Effector CD4-positive, alpha-beta T cell (primary cell): ENCODE results near the gene TLE3.

Experiments
- DNase-seq: peaks from one replicate; pipeline ENCODE4 v3.0.0-alpha.2; 2020

Gene TLE3

DNA sequence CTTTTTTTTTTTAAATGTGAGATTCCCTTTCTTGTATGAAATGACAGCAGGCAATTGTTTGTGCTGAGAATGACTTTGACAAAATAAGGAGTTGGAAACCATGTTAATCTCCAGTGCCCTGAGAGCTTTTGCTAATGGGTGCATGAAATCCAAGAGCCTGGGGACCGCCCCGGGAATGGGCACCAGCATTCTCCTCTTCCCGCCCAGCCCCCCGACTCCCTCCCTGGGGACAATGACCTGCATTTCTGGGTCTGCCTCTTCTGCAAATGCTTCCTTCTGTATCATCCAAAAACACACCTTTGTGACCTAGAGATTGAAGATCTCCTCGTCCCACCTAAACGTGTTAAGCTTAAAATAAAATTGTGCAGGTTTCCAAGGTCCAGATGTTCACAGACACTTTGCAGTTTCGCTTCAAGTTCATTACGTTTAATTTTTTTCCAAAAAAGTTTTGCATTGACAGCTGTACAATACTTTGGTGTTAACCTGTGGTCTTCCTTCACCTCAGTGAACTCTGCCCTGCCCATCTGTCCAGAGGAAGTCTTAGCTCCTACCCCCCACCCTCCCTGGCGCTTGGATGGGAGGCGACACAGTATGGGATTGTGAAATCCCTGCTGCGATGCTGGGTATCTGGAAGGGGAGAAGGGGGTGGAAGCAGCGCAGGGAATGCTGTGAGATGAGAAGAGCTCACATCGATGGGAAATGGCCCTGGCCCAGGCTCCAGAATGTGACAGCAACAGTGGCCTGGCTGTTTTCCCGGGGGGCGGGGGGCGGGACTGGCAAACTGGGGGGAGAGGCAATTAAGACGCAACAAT, 50.1 kb downstream of the TLE3 start:
- no peak for DNase-seq

DNA sequence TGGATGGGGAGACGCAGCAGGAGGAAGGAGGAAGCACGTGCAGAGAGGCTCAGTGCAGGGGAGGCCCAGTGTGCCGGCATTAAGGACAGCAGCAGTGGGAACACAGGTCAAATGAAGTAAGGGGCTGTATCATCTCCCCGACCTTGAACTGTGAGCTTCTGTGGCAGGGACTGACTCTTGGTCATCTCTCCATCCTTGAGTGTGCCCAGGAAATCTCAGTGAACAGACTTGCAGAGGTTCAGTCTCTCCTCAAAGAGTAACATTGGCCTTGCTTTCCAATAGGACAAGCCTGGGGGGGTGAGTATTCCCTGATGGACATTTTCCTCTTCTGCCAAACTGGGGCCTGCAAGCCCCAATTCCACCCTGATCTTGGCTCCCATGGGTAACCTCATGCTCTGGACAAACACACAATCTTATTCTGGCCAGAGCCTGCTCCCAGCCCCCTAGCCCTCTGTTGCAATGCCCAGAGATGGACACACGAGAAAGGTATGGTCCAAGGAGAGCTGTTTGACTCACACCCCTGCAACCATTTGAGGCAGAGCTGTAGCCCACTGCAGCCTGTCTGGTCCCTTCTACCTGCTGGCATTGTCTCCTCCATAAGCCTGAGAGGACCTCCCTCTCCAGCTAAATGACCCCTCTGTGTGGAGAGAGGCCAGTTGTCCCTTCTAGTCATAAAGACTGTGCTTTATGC, 50.9 kb downstream of the TLE3 start:
- DNase-seq: no peak

DNA sequence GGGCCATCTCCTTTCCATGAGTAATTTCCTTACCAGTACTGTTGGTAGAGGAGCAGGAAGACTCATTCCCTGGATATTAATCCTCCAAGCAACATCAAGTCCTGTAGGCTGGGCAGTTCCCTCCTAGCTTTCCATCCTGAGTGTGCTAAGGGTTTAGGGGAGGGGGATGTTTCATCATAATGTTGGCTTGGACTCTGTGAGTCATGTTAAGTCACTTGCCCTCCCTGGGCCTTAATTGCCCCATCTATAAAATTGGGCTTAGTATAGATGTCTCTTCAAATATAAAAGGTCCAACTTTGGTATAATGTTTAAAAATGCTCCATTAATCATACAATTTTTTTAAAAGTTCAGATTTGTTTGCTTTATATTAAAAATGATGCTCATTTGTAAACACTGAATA, 52.7 kb downstream of the TLE3 start:
- DNase-seq: no peak

DNA sequence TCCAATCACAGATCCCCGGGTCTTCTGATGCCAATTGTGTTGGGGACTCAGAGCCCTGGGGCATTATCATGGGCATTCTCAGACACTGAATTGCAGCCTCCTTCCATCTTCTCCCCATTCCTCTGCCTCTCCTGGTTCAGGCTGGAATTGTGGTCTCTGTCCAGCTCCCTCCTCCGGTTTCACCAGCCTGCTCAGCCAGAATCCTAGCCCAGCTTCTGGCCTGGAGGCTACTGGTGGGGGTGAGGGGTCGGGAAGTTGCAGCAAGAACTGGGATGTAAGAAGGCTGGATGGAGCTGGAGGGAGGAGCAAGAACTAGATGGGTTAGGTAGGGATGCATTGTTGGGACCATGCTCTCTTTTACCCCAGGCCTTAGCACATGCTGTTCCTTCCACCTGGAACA, 53.5 kb downstream of the TLE3 start:
- DNase-seq: no peak

DNA sequence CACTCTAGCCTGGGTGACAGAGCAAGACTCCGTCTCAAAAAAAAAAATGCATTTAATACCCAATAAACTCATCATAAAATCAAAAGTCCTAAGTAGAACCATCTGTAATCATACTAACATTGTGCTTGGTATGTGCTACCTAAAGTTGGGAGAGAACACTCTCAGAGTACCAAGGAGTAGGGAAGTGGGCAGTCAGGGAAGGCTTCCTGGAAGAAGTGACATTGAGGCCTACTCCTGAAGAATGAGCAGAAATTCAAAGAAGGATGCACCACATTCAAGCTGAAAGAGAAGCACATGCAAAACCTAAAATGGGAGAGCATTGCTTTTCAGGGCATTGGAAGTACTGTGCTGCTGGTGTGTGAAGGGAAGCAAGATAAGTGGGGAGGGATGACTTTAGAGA, 54.1 kb downstream of the TLE3 start:
- DNase-seq: no peak

DNA sequence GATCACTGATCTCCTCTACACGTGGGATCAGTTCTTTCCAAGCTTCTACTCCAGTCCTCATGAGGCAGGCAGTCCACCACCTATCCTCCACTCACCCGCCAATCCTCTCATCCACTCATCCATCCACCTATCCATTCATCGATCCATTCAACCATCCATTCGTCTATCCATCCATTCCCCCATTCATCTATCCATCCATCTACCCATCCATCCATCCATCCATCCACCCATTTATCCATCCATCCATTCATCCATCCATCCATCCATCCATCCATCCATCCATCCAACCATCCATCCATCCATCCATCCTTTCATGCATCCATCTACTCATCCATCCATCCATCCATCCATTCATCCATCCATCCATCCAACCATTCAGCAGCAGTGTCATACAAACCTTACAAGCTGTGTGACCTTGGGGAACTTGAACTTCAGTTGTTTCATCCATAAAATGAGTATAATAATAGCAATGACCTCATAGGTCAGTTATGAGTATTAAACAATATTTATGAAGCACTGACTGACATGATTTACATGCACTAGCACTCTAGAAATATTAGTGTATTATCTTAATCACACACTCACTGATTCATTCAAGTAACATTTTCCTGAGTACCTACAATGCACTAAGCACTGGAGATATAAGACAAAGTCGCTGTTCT, 55.0 kb downstream of the TLE3 start:
- DNase-seq: no peak

DNA sequence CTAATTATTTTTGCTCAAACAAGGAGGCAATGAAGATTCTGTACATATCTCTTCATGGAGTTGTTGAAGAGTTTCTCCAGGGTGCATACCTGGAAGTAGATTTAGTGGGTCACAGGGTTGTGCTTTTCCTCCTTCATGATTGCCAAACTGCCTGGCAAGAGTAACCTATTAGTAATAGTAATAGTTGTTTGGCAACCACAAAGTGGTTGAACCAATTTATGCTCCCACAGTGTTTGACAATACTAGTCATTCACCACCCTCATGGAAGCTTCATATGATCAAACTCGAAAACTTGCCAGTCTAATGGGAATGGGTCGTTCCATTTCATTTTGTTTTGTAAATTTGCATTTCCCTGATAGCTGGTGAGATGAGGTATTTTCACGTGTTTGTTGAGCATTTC, 57.8 kb downstream of the TLE3 start:
- DNase-seq: no peak

DNA sequence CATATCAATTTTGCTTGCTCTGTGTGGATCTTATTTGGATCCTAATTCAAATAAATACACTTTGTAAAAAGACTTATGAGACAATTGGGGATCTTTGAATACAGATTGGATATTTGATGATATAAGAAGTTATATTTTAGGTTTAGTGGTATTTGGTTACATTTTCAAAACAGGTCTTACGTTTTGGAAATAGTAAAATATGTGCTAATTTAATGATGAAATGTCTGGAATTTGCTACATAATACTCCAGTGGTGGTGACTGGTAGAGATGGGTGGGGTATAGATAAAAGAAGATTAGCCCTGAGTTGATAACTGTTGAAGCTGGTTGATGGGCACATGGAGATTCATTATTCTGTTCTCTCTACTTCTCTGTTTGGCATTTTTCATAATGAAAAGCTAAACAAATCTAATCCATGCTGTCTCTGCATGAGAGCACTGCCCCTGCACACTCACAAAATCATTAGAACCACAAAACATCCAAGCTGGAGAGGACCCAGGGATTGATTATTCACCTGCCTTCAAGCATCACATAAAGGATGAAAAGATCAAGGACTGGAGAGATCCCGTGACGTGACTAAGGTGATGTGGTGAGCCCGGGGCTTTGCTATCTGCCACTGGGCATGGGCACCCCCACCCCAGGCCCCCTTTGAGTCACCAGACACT, 58.9 kb downstream of the TLE3 start:
- no peak for DNase-seq

DNA sequence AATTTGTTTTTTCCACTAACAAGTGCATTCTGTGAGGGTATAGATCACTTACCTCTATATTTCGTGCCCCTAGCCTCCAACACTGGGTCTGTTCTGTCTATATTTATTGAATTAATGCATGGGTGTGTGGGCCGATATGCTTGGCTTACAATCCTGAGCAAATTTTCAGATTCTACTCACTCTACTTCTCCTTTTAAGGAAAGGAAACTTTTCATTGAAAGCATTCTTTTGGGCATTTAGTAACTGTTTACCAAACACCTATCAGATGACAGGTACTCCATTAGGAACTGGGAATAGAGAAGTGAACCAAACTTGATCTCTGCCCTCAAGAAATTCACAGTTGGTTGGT, 60.5 kb downstream of the TLE3 start:
- DNase-seq: no peak

DNA sequence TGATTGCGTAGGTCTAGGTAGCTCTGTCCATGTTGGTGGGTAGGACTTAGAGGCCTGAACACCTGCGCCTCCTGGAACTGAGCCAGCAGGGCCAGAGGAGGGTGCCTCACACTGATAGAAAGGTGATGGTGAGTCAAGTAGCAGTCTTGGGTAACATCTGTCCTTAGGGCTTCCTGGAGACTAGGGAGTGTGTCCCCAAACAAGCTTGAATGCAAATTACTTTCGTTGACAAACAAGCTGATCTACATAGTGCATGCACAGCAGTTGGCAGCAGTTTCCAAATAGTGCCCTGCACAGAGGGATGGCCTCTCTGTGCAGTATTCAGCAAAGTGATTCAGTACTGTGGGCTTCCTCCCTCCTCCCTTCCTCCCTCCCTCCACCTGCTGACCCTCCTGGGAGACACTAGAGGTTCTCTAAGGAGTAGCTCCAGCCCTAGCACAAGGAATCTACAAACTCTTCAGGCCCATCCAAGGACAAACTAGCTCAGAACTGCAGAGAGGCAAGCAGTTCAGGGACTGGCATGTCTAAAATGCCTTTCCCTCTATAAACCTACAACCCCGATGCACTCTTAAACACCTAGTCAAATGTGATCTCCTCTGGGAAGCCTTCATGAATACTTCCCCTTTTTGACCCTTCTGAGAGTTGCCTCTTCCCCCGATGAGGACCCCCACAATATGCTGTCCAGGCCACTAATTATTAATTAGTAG, 61.0 kb downstream of the TLE3 start:
- DNase-seq: no peak

DNA sequence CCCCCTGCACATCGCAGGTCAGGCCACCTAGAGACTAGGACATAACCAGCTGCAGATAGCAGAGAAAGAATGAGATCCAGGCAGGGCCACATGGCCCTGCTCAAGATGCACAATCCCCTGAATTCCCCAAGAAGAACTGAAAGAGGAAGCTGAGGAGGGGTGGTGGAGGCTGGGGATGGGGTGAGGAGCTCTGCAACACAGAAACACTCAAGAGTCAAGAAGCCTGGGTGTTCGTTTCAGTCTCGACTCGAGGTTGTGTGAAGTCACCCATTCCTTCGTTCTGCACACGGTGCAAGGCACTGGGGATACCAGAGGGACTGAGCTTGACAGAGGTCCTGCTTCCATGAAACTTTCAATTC, 62.0 kb downstream of the TLE3 start:
- no peak for DNase-seq

DNA sequence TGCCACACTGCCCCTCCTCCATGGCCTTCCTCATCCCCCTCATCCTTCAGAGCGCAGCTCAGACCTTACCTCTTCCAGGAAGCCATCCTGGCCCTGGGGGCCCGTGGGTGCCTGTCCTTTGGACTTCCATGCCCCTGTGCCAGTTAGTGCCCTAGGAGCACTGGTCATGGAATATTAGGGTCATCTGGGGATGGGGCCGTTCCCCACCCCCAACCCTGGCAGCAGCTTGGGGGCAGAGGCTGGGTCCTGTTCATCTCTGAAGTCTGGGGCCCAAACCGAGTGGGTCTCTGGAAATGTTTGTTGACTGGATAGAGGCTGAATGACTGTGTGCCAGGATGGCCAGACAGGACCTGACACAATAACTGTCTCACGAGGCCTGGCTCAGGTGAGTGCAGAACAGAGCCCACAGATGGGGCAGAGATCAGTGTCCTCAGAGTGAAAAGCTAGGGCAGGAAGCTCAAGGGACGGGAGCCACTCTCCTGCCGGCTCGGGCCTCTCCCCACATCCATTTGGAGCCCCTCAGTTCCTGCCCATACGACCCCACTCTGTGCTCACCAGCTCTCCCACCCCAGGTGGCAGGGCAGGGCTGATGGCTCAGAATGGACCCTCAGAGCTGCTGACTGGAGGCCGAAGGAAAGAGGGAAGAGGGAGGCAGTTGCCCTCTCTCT, 62.5 kb downstream of the TLE3 start:
- DNase-seq: no peak

DNA sequence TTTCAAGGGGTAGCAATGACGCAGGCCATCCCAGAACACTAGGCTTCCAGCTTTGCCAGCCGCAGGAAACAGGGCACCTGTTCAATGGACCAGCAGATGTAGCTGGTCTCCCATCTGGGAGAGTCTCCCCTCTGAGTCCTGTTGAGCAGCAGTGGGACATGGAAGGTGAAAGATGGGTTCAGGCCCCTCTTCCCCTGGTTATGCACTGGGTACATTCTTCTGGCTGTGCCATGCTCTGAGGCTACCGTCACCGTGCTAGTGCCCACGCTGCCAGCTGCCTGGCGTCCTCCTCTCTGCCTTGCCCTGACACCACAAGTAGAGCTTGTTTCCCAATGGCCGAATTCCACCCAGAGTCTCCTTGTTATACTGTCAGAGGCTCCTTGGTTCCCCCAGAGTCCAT, 63.1 kb downstream of the TLE3 start:
- no peak for DNase-seq

DNA sequence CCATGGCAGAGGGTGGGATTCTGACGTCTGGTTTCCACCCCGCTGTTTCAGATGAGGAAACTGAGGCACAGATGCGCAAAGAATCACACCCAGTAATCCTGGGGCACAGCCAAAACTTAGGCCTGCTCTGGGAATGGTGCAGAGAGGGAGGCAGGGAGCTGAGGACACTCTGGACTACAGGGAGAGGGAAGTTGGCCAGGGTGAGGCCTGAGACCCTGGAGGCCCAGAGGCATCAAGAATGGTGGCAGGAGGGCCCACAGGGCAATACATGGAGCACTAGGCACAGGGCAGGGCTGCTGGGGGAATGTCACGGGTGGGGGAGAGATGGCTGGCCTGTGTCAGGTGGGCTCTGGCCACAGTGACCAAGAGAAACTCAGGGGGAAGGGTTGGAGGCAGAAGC, 63.6 kb downstream of the TLE3 start:
- DNase-seq: no peak

DNA sequence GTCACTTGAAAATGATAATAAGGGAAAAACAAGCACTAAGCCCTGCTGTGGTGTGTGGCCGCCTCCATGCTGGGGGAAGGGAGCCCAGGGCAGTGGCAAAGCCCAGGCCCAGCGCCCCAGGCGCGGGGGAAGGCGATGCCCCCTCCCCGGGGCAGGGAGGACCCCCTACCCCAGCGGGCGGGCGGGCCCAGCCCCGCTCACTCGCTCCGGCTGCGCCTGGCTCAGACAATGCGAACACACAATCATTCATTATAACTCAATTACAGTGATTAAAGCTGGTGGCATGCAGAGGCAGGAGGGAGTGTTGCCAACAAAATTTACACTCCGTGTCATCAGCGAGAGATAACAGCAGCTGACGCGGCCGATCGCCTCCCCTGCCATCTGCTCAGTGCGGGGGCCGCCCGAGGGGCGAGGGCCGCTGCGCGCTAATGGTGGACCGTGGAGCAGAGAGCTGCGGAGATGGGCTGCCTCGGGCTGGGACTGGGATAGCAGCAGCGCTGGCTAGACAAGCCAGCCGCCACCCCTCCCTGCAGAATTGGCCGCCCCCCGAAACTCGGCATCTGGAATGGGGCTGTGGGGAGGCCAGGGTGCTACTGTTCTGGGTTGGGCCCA, 64.1 kb downstream of the TLE3 start:
- DNase-seq: no peak

DNA sequence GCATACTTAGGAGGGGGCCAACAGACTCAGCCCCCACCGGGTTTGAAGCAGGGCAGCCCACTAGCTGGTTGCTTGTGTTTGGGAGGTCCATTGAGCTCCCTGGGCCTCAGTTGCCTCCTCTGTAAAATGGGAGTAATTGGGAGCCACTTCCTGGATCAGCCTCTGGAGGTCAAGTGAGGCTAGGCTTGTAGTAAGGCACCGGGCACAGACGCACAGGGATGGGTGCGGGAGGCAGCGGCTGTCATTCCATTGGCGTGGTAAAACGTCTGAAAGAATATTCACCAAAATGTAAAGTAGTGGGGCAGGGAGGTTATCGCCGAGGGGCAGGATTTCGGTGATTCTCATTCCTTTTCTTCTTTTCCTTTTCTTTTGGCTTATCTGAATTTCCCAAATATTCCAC, 64.6 kb downstream of the TLE3 start:
- no peak for DNase-seq

DNA sequence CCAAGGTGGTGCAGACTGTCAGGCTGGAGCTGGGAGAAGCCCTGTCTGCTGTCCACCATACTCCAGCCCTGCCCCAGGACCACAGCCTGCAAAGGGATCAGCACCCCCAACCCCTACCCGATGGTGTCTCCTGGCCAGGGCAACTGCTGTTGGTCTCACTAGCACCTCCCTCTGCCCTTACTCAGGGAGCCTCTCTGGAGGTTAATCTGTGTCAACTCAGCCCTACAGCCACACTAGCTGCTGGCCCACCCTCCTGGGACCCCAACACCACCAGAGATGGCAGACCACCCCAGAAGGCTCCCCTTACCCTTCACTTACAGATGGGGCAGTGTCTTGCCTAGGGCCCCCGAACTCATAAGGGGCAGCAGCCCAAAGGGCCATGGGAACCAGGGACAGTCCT, 65.2 kb downstream of the TLE3 start:
- DNase-seq: no peak

DNA sequence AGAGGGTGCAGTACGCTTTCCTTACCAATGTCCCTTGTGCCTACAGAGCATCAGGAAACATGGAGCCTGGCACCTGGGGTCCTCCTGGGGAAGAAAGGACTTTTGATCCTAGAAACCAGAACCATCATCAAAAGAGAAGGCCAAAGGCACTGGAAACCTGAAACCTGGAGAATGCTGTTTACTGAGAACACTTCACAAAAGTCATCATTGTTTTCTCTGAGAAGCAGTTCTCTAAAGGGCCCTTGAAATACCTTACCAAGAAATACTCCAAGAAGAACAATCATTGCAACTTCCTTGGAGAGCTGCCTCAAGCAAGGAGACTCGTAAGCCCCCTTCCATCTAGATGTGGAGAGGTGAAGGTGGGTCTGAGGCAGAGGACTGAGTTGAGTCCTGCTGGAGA, 66.0 kb downstream of the TLE3 start:
- DNase-seq: no peak

DNA sequence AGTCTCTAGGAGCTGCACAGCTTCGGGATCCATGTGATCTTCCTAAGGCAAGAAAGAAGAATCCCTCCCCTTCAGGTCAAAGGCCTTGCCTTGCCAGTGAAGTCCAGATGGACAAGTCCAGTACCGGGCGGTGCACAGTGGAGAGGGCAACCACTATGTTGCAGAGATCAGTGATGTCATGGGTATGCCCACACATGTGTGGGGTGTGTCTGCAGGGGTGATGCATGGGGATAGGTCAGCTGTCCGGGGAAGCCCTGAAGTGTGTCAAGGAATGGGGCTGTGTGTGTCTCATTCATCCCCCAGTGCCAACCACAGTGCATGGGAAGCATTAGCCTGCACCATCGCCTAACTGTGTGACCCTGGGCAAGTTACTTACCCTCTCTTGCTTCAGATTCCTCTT, 66.5 kb downstream of the TLE3 start:
- no peak for DNase-seq

DNA sequence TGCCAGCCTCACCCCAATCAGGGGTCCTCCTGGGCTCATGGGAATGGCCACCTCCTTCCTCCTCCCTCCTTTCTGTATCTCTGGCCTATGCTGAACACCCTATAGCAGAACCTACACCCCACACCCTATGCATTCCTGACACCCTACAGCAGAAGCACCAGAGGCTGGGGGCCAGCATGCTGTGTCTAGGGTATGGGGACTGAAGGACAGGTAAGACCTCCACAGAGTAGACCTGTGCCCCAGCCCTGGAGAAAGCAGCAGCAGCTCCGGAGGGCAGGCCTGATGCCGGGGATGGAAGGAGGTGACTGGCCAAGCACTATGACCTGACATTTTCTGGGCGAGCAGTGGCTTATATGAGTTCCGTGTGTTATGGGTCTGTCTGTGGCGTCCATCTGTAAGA, 66.9 kb downstream of the TLE3 start:
- DNase-seq: no peak

DNA sequence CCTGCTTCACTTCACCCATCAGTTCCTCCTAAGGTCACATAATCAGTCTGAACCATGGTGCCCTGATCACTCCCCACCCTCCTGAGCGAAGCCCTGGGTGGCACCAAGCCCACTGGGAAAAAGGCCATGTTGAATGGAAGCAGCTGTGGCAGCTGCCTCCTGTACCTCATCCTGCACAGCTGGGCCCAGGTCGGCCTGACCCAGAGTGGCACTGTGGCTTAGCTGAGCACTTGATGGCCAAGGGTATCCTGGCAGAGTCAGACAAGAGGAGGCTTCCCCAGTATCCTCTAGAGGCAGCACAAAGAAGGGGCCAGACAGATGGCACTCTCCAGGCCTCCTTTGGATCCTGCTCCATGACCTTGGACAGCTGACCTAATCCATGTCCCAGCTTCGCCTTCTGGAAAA, 68.4 kb downstream of the TLE3 start:
- no peak for DNase-seq

DNA sequence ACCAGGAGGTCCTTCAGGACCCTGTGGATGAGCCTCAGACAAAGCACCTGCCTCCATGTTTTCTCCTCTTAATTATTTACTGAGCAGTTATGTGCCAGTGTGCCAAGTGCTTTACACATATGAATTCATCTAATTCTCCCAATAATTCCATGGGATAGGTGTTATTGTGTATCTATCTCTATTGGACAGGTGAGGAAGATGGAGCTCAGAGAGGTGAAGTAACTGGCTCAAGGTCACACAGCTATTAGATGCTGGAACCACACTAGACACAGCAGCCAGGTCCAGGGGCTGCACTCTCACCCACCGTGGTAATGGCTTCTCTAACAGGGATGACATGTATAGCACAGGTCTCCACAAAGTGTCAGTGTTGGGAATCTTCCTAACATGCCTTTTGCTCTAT, 70.2 kb downstream of the TLE3 start:
- DNase-seq: no peak
